ENCODE results near the gene PHLDB2. TPM values are rescaled to one million over a fixed set of nuclear protein-coding genes. Genes with fewer than 3 reads are reported as not detected.
A peak's percentile ranks its signal among the peaks of the same experiment; 100 is the strongest.

The PHLDB2 gene
- polyA plus RNA-seq, 2 donors = 5.2 to 7.6 TPM

- no peaks in the 10 kb centered on the region for H3K4me1 ChIP-seq (ENCODE audit: control insufficient read depth in 2 of 2, insufficient read depth in 2 of 2, low read length in 1 of 2)
- H3K27me3 ChIP-seq (ENCODE audit: control insufficient read depth in 1 of 2, insufficient read depth in 2 of 2, low read length in 2 of 2) = no peaks in the 10 kb centered on the region
- H3K36me3 ChIP-seq (ENCODE audit: control insufficient read depth in 2 of 2, insufficient read depth in 2 of 2, low read length in 1 of 2) = peaks cover 0 to 2% of the 10 kb centered on the region in 2 donors
- H3K27ac ChIP-seq (ENCODE audit: low read depth in 2 of 2, low read length in 1 of 2) = peak overlapping the region in 1 of 2 donors; percentile 31
- no peaks in the 10 kb centered on the region for H3K9me3 ChIP-seq (ENCODE audit: control insufficient read depth in 2 of 2, insufficient read depth in 1 of 2, low read depth in 1 of 2, low read length in 1 of 2)
- H3K4me3 ChIP-seq (ENCODE audit: low read depth in 1 of 2, low read length in 2 of 2) = no peak overlapping the region
- 42 to 61% methylated on average over 3 of the region's 3 CpGs for WGBS, 2 donors
Observed at GRCh38 chr3:111911446-111911845, 52.4 kb downstream of the PHLDB2 start.

- WGBS, 2 donors = 78 to 79% methylated on average over 8 of the region's 8 CpGs
- Histone ChIP-seq H3K4me1 (ENCODE audit: control insufficient read depth in 2 of 2, insufficient read depth in 2 of 2, low read length in 1 of 2) (no peaks in the 10 kb centered on the region), H3K27ac (ENCODE audit: low read depth in 2 of 2, low read length in 1 of 2) (no peak overlapping the region), H3K27me3 (ENCODE audit: control insufficient read depth in 1 of 2, insufficient read depth in 2 of 2, low read length in 2 of 2) (no peaks in the 10 kb centered on the region), H3K4me3 (ENCODE audit: low read depth in 1 of 2, low read length in 2 of 2) (no peak overlapping the region), H3K36me3 (ENCODE audit: control insufficient read depth in 2 of 2, insufficient read depth in 2 of 2, low read length in 1 of 2) (peaks cover 0 to 2% of the 10 kb centered on the region in 2 donors), H3K9me3 (ENCODE audit: control insufficient read depth in 2 of 2, insufficient read depth in 1 of 2, low read depth in 1 of 2, low read length in 1 of 2) (no peaks in the 10 kb centered on the region)
Observed at GRCh38 chr3:111913163-111913763, 54.2 kb downstream of the PHLDB2 start.

- Histone ChIP-seq H3K4me1 (ENCODE audit: control insufficient read depth in 2 of 2, insufficient read depth in 2 of 2, low read length in 1 of 2) (no peaks in the 10 kb centered on the region), H3K4me3 (ENCODE audit: low read depth in 1 of 2, low read length in 2 of 2) (no peak overlapping the region), H3K27ac (ENCODE audit: low read depth in 2 of 2, low read length in 1 of 2) (no peak overlapping the region), H3K27me3 (ENCODE audit: control insufficient read depth in 1 of 2, insufficient read depth in 2 of 2, low read length in 2 of 2) (peaks cover 0 to 2% of the 10 kb centered on the region in 2 donors), H3K9me3 (ENCODE audit: control insufficient read depth in 2 of 2, insufficient read depth in 1 of 2, low read depth in 1 of 2, low read length in 1 of 2) (no peaks in the 10 kb centered on the region), H3K36me3 (ENCODE audit: control insufficient read depth in 2 of 2, insufficient read depth in 2 of 2, low read length in 1 of 2) (peaks cover 0 to 3% of the 10 kb centered on the region in 2 donors)
- WGBS, 2 donors = 50 to 61% methylated on average over 3 of the region's 3 CpGs
Observed at GRCh38 chr3:111915905-111916304, 56.8 kb downstream of the PHLDB2 start.

- Histone ChIP-seq H3K9me3 (ENCODE audit: control insufficient read depth in 2 of 2, insufficient read depth in 1 of 2, low read depth in 1 of 2, low read length in 1 of 2) (no peaks in the 10 kb centered on the region), H3K27ac (ENCODE audit: low read depth in 2 of 2, low read length in 1 of 2) (no peak overlapping the region), H3K4me3 (ENCODE audit: low read depth in 1 of 2, low read length in 2 of 2) (no peak overlapping the region), H3K27me3 (ENCODE audit: control insufficient read depth in 1 of 2, insufficient read depth in 2 of 2, low read length in 2 of 2) (peaks cover 0 to 2% of the 10 kb centered on the region in 2 donors), H3K4me1 (ENCODE audit: control insufficient read depth in 2 of 2, insufficient read depth in 2 of 2, low read length in 1 of 2) (no peaks in the 10 kb centered on the region), H3K36me3 (ENCODE audit: control insufficient read depth in 2 of 2, insufficient read depth in 2 of 2, low read length in 1 of 2) (peaks cover 0 to 3% of the 10 kb centered on the region in 2 donors)
- 58 to 85% methylated on average over 1 of the region's 1 CpG for WGBS, 2 donors
Observed at GRCh38 chr3:111917300-111917699, 58.2 kb downstream of the PHLDB2 start.

GRCh38 chr3:111919370-111920065 lies 60.5 kb downstream of the PHLDB2 start:
- peaks cover 0 to 2% of the 10 kb centered on the region in 2 donors for H3K27me3 ChIP-seq (ENCODE audit: control insufficient read depth in 1 of 2, insufficient read depth in 2 of 2, low read length in 2 of 2)
- WGBS, 2 donors = 81 to 91% methylated on average over 9 of the region's 9 CpGs

GRCh38 chr3:111921181-111921580 lies 62.1 kb downstream of the PHLDB2 start:
- peaks cover 0 to 2% of the 10 kb centered on the region in 2 donors for H3K27me3 ChIP-seq (ENCODE audit: control insufficient read depth in 1 of 2, insufficient read depth in 2 of 2, low read length in 2 of 2)

More at GRCh38 chr3:111919370-111920065, 60.5 kb downstream of the PHLDB2 start:
- Histone ChIP-seq H3K27ac (ENCODE audit: low read depth in 2 of 2, low read length in 1 of 2) (no peak overlapping the region), H3K4me3 (ENCODE audit: low read depth in 1 of 2, low read length in 2 of 2) (no peak overlapping the region), H3K36me3 (ENCODE audit: control insufficient read depth in 2 of 2, insufficient read depth in 2 of 2, low read length in 1 of 2) (peaks cover 0 to 3% of the 10 kb centered on the region in 2 donors), H3K9me3 (ENCODE audit: control insufficient read depth in 2 of 2, insufficient read depth in 1 of 2, low read depth in 1 of 2, low read length in 1 of 2) (no peaks in the 10 kb centered on the region), H3K4me1 (ENCODE audit: control insufficient read depth in 2 of 2, insufficient read depth in 2 of 2, low read length in 1 of 2) (no peaks in the 10 kb centered on the region)

GRCh38 chr3:111923095-111923771 lies 64.2 kb downstream of the PHLDB2 start:
- WGBS, 2 donors = 0 to 38% methylated on average over 2 of the region's 2 CpGs
- Histone ChIP-seq H3K4me1 (ENCODE audit: control insufficient read depth in 2 of 2, insufficient read depth in 2 of 2, low read length in 1 of 2) (no peaks in the 10 kb centered on the region), H3K9me3 (ENCODE audit: control insufficient read depth in 2 of 2, insufficient read depth in 1 of 2, low read depth in 1 of 2, low read length in 1 of 2) (no peaks in the 10 kb centered on the region), H3K27me3 (ENCODE audit: control insufficient read depth in 1 of 2, insufficient read depth in 2 of 2, low read length in 2 of 2) (peaks cover 0 to 2% of the 10 kb centered on the region in 2 donors), H3K36me3 (ENCODE audit: control insufficient read depth in 2 of 2, insufficient read depth in 2 of 2, low read length in 1 of 2) (peaks cover 0 to 5% of the 10 kb centered on the region in 2 donors), H3K4me3 (ENCODE audit: low read depth in 1 of 2, low read length in 2 of 2) (no peak overlapping the region), H3K27ac (ENCODE audit: low read depth in 2 of 2, low read length in 1 of 2) (no peak overlapping the region)

More at GRCh38 chr3:111921181-111921580, 62.1 kb downstream of the PHLDB2 start:
- Histone ChIP-seq H3K4me1 (ENCODE audit: control insufficient read depth in 2 of 2, insufficient read depth in 2 of 2, low read length in 1 of 2) (no peaks in the 10 kb centered on the region), H3K4me3 (ENCODE audit: low read depth in 1 of 2, low read length in 2 of 2) (no peak overlapping the region), H3K27ac (ENCODE audit: low read depth in 2 of 2, low read length in 1 of 2) (no peak overlapping the region), H3K36me3 (ENCODE audit: control insufficient read depth in 2 of 2, insufficient read depth in 2 of 2, low read length in 1 of 2) (peaks cover 0 to 5% of the 10 kb centered on the region in 2 donors), H3K9me3 (ENCODE audit: control insufficient read depth in 2 of 2, insufficient read depth in 1 of 2, low read depth in 1 of 2, low read length in 1 of 2) (no peaks in the 10 kb centered on the region)
- 48 to 71% methylated on average over 1 of the region's 1 CpG for WGBS, 2 donors

GRCh38 chr3:111923806-111924205 lies 64.7 kb downstream of the PHLDB2 start:
- peaks cover 0 to 2% of the 10 kb centered on the region in 2 donors for H3K27me3 ChIP-seq (ENCODE audit: control insufficient read depth in 1 of 2, insufficient read depth in 2 of 2, low read length in 2 of 2)
- 0% methylated on average over 1 of the region's 1 CpG for WGBS, 2 donors
- H3K4me1 ChIP-seq (ENCODE audit: control insufficient read depth in 2 of 2, insufficient read depth in 2 of 2, low read length in 1 of 2) = no peaks in the 10 kb centered on the region
- peaks cover 0 to 5% of the 10 kb centered on the region in 2 donors for H3K36me3 ChIP-seq (ENCODE audit: control insufficient read depth in 2 of 2, insufficient read depth in 2 of 2, low read length in 1 of 2)
- H3K4me3 ChIP-seq (ENCODE audit: low read depth in 1 of 2, low read length in 2 of 2) = no peak overlapping the region
- no peaks in the 10 kb centered on the region for H3K9me3 ChIP-seq (ENCODE audit: control insufficient read depth in 2 of 2, insufficient read depth in 1 of 2, low read depth in 1 of 2, low read length in 1 of 2)
- no peak overlapping the region for H3K27ac ChIP-seq (ENCODE audit: low read depth in 2 of 2, low read length in 1 of 2)

- H3K4me1 ChIP-seq (ENCODE audit: control insufficient read depth in 2 of 2, insufficient read depth in 2 of 2, low read length in 1 of 2) = no peaks in the 10 kb centered on the region
- no peak overlapping the region for H3K4me3 ChIP-seq (ENCODE audit: low read depth in 1 of 2, low read length in 2 of 2)
- H3K9me3 ChIP-seq (ENCODE audit: control insufficient read depth in 2 of 2, insufficient read depth in 1 of 2, low read depth in 1 of 2, low read length in 1 of 2) = no peaks in the 10 kb centered on the region
- no peak overlapping the region for H3K27ac ChIP-seq (ENCODE audit: low read depth in 2 of 2, low read length in 1 of 2)
- H3K27me3 ChIP-seq (ENCODE audit: control insufficient read depth in 1 of 2, insufficient read depth in 2 of 2, low read length in 2 of 2) = peaks cover 0 to 2% of the 10 kb centered on the region in 2 donors
- WGBS, 2 donors = 23 to 30% methylated on average over 6 of the region's 6 CpGs
- H3K36me3 ChIP-seq (ENCODE audit: control insufficient read depth in 2 of 2, insufficient read depth in 2 of 2, low read length in 1 of 2) = peaks cover 0 to 5% of the 10 kb centered on the region in 2 donors
Observed at GRCh38 chr3:111924283-111924682, 65.2 kb downstream of the PHLDB2 start.

Measured in esophagus (tissue), 2 donors.